KG1 (cell line): ENCODE data around the gene AHI1.

Source experiments
- DNase-seq: peaks from one replicate; lab custom pipeline; 2025; lab: John Stamatoyannopoulos, UW

AHI1 gene

GRCh38 chr6:135497412-135498184 is at the start of gene AHI1:
TSS of gene AHI1 (minus strand) at chr6:135497740. CDS start at chr6:135492237, 5,503 bp downstream.
- DNase-seq = peak; percentile 81

- DNase-seq = no peak
Measured at GRCh38 chr6:135546680-135547418, 49.3 kb upstream of the AHI1 start.

GRCh38 chr6:135546206-135546605 is 48.7 kb upstream of the AHI1 start:
- DNase-seq = no peak

- no peak for DNase-seq
Measured at GRCh38 chr6:135540207-135540840, 42.8 kb upstream of the AHI1 start.

GRCh38 chr6:135537741-135538301 is 40.3 kb upstream of the AHI1 start:
- no peak for DNase-seq

- DNase-seq = no peak
Measured at GRCh38 chr6:135535989-135536414, 38.5 kb upstream of the AHI1 start.

- no peak for DNase-seq
Measured at GRCh38 chr6:135534773-135535380, 37.3 kb upstream of the AHI1 start.

- DNase-seq = no peak
Measured at GRCh38 chr6:135532559-135532958, 35.0 kb upstream of the AHI1 start.

- no peak for DNase-seq
Measured at GRCh38 chr6:135531954-135532490, 34.5 kb upstream of the AHI1 start.

- no peak for DNase-seq
Measured at GRCh38 chr6:135530113-135530512, 32.6 kb upstream of the AHI1 start.

- DNase-seq = no peak
Measured at GRCh38 chr6:135527960-135528249, 30.4 kb upstream of the AHI1 start.

- no peak for DNase-seq
Measured at GRCh38 chr6:135527116-135527959, 29.8 kb upstream of the AHI1 start.

GRCh38 chr6:135525594-135525993 is 28.1 kb upstream of the AHI1 start:
- DNase-seq = no peak

GRCh38 chr6:135522965-135523692 is 25.6 kb upstream of the AHI1 start:
- DNase-seq = no peak

- DNase-seq = no peak
Measured at GRCh38 chr6:135521431-135521830, 23.9 kb upstream of the AHI1 start.

GRCh38 chr6:135520781-135521180 is 23.2 kb upstream of the AHI1 start:
- DNase-seq = no peak

- DNase-seq = no peak
Measured at GRCh38 chr6:135519348-135519747, 21.8 kb upstream of the AHI1 start.

GRCh38 chr6:135517527-135517926 is 20.0 kb upstream of the AHI1 start:
- no peak for DNase-seq

- DNase-seq = no peak
Measured at GRCh38 chr6:135514706-135515105, 17.2 kb upstream of the AHI1 start.

- peak; percentile 15 for DNase-seq
Measured at GRCh38 chr6:135506270-135506997, 8.9 kb upstream of the AHI1 start.
